ENCODE data around the gene C1QTNF8. TPM values are rescaled to one million over a fixed set of nuclear protein-coding genes. Genes with fewer than 3 reads are reported as not detected.

C1QTNF8 gene
- total and polyA plus RNA-seq, 2 of the 8 experiments (the other 6 are each of a cell fraction or from before 2014, with no cell fraction given): not detected

- no peak for TF ChIP-seq POLR2AphosphoS5 (IDR thresholded peaks at IDR 0.05; ENCODE audit: low read depth, low read length)
- no peak for TF ChIP-seq ATF2 (IDR thresholded peaks at IDR 0.05; ENCODE audit: low read length)
- TF ChIP-seq SP2 (IDR thresholded peaks at IDR 0.05; ENCODE audit: low read length): no peak
Observed at GRCh38 chr16:1068451-1068850, 27.6 kb downstream of the C1QTNF8 start (continued).

Measured in H1 (cell line).